Muscle of leg (tissue), 16 donors: ENCODE results near the gene TMPRSS2. TPM values are rescaled to one million over a fixed set of nuclear protein-coding genes. Genes with fewer than 3 reads are reported as not detected.

Experiments used
- DNase-seq: peaks from one replicate; pipeline ENCODE4 v3.0.0; 2013
- H3K27ac ChIP-seq: one replicate; pipeline ENCODE4 v1.5.1; 2013; ENCODE audit warnings: mild to moderate bottlenecking, low read length, control low read depth
- H3K27me3 ChIP-seq: one replicate; pipeline ENCODE4 v1.6.1; 2013; ENCODE audit warnings: low read length; ENCODE audit not compliant: control insufficient read depth, insufficient read depth
- H3K36me3 ChIP-seq: one replicate; pipeline ENCODE4 v1.6.1; 2013; ENCODE audit warnings: low read length; ENCODE audit not compliant: control insufficient read depth, insufficient read depth
- H3K4me1 ChIP-seq: one replicate; pipeline ENCODE4 v1.6.1; 2013; ENCODE audit warnings: low read length; ENCODE audit not compliant: control insufficient read depth, insufficient read depth
- H3K4me3 ChIP-seq: one replicate; pipeline ENCODE4 v1.5.1; 2013; ENCODE audit warnings: low read length, control low read depth
- H3K9me3 ChIP-seq: replicated peaks from 2 replicates; pipeline ENCODE4 v1.6.1; 2013; ENCODE audit warnings: low read depth, low read length; ENCODE audit not compliant: control insufficient read depth
- WGBS: methylation state at CpG from one replicate; pipeline ENCODE4 v1.1.5; 2013; ENCODE audit warnings: missing lambda C conversion rate; ENCODE audit not compliant: insufficient coverage; 5-methylcytosine and 5-hydroxymethylcytosine counted together
- long read RNA-seq, 11 donors: transcript quantifications; one replicate each; lab custom pipeline, GENCODE V29; 2026
- polyA plus RNA-seq, 8 donors: library from polyadenylated mRNA; unstranded; fragments of 120-200 nt; gene quantifications; one replicate each; pipeline versions ENCODE4 v1.2.1 to v1.2.3, GENCODE V29; 2013; ENCODE audit warnings: inconsistent platforms in 1 of 8, low replicate concordance in 1 of 8; ENCODE audit not compliant: insufficient read length in 8 of 8, insufficient read depth in 1 of 8
- total RNA-seq: library from RNA; stranded (reverse); fragments of 120-200 nt; gene quantifications from one replicate; pipeline ENCODE4 v1.2.4, GENCODE V29; 2013

TMPRSS2 gene
- total RNA-seq (not detected), polyA plus RNA-seq (1 to 10 TPM in 1 of 8 donors, under 1 TPM in 4, not detected in 3; 0.07 to 8.7 (median 0.56) TPM)
- long read RNA-seq, donor 1, result 0 reads
- long read RNA-seq, donor 2, result 0 reads
- long read RNA-seq, donor 3, result 0 reads
- long read RNA-seq, donor 4, result 0 reads
- long read RNA-seq, donor 5, result 0 reads
- long read RNA-seq, donor 6, result 0 reads
- long read RNA-seq, donor 7, result 0 reads
- long read RNA-seq, donor 8, result 0 reads
- long read RNA-seq, donor 9, result 0 reads
- long read RNA-seq, donor 10, result 0 reads
- long read RNA-seq, donor 11, result 0 reads

- Histone ChIP-seq H3K4me1 (peaks cover 3% of the 10 kb centered on the region), H3K9me3 (no peaks in the 10 kb centered on the region), H3K4me3 (no peak within 1 kb of the TSS), H3K27ac (no peak within 1 kb of the TSS), H3K27me3 (peaks cover 79% of the 10 kb centered on the region), H3K36me3 (no peaks in the 10 kb centered on the region)
- under 1% methylated on average over 75 of the region's 85 CpGs for WGBS
- DNase-seq, result no peak
Measured at GRCh38 chr21:41507521-41508414, at the start of gene TMPRSS2. TSS of gene TMPRSS2 (minus strand) at chr21:41508158. CDS start at chr21:41498133, 10,025 bp downstream.

DNA sequence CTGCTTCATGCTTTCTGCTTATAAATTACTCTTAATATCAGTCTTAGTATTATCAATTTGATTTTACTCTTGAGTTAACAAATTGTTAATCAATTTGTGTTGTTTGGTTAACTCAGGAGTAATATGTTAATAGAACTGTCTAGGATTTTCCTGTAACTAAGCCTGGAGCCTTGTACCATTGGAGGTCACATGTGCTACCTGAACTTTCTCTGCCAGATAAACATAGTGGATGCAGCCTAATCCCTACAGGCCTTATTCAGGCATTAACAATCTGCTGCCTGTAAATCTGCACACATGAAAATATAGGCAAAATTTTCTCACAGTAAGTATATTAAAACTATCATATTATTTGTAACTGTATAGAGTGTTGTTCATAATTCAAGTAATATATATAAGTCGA is 47.1 kb upstream of the TMPRSS2 start:
- Histone ChIP-seq H3K9me3 (no peaks in the 10 kb centered on the region), H3K4me1 (no peaks in the 10 kb centered on the region), H3K27ac (no peak overlapping the region), H3K4me3 (no peak overlapping the region), H3K36me3 (no peaks in the 10 kb centered on the region), H3K27me3 (peaks cover 7% of the 10 kb centered on the region)
- no CpG with 5 or more reads among the region's 1 CpG for WGBS
- DNase-seq, result no peak

DNA sequence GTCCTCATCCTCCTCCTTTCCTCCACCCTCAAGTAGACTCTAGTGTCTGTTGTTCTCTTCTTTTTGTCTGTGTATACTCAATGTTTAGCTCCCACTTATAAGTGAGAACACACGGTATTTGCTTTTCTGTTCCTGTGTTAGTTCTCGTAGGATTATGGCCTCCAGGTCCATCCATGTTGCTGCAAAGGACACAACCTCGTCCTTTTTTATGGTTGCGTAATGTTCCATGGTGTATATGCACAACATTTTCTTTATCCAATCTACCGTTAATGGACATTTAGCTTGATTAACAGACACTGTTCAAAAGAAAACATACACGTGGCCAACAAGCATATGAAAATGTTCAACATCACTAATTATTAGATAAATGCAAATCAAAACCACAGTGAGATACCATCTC is 44.3 kb upstream of the TMPRSS2 start:
- Histone ChIP-seq H3K4me3 (no peak overlapping the region), H3K36me3 (no peaks in the 10 kb centered on the region), H3K27me3 (peaks cover 8% of the 10 kb centered on the region), H3K9me3 (no peaks in the 10 kb centered on the region), H3K27ac (no peak overlapping the region), H3K4me1 (no peaks in the 10 kb centered on the region)
- 89% methylated on average over 3 of the region's 6 CpGs for WGBS
- no peak for DNase-seq

DNA sequence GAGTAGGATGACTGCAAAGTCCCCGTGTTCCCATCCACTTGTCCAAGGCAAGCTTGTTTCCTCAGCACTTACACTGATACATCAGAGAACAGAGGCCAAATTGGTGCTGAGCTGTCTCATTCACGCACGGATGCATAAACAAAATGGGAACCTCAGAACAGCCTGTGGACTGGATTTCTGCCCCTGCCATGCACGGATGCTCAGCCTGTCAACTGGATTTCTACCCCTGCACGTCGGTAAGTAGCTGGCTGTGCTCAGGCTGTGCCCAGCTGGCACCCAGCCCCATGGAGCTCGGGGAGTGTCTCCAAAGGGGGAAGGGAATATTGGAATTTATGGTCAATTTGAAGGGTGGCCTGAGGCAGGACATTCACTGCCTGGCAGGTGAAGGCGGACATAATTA is 40.8 kb upstream of the TMPRSS2 start:
- no peaks in the 10 kb centered on the region for H3K9me3 ChIP-seq
- WGBS, result 71% methylated on average over 5 of the region's 8 CpGs
- H3K27me3 ChIP-seq, result peaks cover 17% of the 10 kb centered on the region
- DNase-seq, result no peak
- H3K4me3 ChIP-seq, result no peak overlapping the region
- no peaks in the 10 kb centered on the region for H3K4me1 ChIP-seq
- no peaks in the 10 kb centered on the region for H3K36me3 ChIP-seq
- H3K27ac ChIP-seq, result no peak overlapping the region

- Histone ChIP-seq H3K27ac (no peak overlapping the region), H3K27me3 (peaks cover 17% of the 10 kb centered on the region), H3K36me3 (no peaks in the 10 kb centered on the region), H3K4me1 (no peaks in the 10 kb centered on the region), H3K9me3 (no peaks in the 10 kb centered on the region), H3K4me3 (no peak overlapping the region)
- no peak for DNase-seq
- WGBS, result 72% methylated on average over 2 of the region's 3 CpGs
Measured at GRCh38 chr21:41547111-41547510, 39.2 kb upstream of the TMPRSS2 start.

DNA sequence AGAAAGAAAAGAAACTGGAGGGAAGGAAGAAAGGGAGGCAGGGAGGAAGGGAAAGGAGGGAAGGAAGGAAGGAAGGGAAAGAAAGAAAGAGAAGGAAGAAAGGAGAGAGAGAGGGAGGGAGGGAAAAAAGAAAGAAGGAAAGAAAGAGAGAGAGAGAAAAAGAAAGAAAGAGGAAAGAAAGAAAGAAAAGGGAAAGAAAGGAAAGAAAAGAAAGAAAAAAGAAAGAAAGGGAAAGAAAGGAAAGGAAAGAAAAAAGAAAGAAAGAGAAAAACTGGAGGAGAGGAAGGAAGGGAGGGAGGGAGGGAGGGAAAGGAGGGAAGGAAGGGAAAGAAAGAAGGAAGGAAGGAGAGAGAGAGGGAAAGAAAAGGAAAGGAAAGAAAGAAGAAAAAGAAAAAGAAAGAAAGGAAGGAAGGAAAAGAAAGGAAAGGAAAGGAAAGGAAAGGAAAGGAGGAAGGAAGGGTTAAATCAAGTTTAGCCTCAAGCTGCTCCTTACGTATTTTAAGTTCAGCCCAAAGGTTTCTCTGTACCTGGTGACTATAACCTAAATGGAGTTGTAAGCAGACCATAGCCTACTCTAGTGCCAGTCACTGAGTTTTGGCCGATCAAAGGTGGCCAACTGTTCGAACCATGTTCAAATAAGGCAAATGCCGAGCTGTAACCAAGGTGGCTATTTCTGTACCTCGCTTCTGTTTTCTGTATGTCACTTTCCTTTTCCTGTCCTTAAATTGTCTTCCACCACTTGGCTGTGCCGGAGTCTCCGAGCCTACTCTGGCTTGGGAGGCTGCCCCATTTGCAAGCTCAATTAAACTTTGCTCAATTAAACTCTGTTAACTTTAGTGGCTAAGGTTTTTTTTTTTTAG is 37.8 kb upstream of the TMPRSS2 start:
- 63% methylated on average over 5 of the region's 7 CpGs for WGBS

DNA sequence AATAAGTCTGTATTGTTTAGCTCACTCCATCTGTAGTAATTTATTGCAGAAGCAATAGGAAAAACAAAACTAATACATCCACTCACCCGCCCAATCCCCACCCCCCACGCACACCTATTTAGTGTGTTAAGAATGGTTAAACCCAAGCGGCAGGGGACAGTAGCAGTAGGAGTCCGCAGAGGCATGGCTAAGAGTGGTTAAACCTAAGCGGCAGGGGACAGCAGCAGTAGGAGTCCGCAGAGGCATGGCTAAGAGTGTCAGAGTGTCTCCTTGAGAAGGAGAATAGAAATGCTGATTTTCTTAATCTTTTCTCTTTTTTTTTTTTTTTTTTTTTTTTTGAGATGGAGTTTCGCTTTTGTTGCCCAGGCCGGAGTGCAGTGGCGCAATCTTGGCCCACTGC is 34.8 kb upstream of the TMPRSS2 start:
- Histone ChIP-seq H3K4me1 (no peaks in the 10 kb centered on the region), H3K27ac (no peak overlapping the region), H3K4me3 (no peak overlapping the region), H3K9me3 (no peaks in the 10 kb centered on the region), H3K27me3 (peaks cover 19% of the 10 kb centered on the region), H3K36me3 (no peaks in the 10 kb centered on the region)
- DNase-seq, result no peak
- WGBS, result 89% methylated on average over 3 of the region's 9 CpGs

More for the DNA sequence above, 37.8 kb upstream of the TMPRSS2 start:
- no peaks in the 10 kb centered on the region for H3K4me1 ChIP-seq
- H3K36me3 ChIP-seq, result no peaks in the 10 kb centered on the region
- no peak overlapping the region for H3K4me3 ChIP-seq
- H3K9me3 ChIP-seq, result no peaks in the 10 kb centered on the region
- no peak overlapping the region for H3K27ac ChIP-seq
- DNase-seq, result no peak
- peaks cover 17% of the 10 kb centered on the region for H3K27me3 ChIP-seq

DNA sequence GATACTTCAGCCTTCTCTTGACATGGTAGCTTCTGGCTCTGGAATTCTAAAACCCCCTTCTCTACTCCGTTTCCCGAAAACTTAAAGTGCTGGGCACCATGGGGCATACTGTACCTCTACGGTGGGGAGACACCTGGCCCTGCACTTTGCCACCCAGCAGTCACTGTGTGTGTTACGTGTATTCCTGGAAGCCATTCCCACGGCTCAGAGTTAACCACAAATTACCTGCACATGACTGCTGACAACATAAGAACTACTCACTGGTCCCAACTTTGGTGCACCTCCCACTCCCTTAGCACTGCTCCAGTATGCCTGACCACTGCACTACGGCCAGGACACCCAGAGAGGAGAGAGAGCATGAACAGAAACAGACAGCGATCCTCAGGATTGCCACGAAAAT is 29.4 kb upstream of the TMPRSS2 start:
- H3K27me3 ChIP-seq, result peaks cover 10% of the 10 kb centered on the region
- 65% methylated on average over 7 of the region's 8 CpGs for WGBS
- no peaks in the 10 kb centered on the region for H3K4me1 ChIP-seq
- no peaks in the 10 kb centered on the region for H3K9me3 ChIP-seq
- H3K4me3 ChIP-seq, result no peak overlapping the region
- no peak overlapping the region for H3K27ac ChIP-seq
- H3K36me3 ChIP-seq, result no peaks in the 10 kb centered on the region
- no peak for DNase-seq

DNA sequence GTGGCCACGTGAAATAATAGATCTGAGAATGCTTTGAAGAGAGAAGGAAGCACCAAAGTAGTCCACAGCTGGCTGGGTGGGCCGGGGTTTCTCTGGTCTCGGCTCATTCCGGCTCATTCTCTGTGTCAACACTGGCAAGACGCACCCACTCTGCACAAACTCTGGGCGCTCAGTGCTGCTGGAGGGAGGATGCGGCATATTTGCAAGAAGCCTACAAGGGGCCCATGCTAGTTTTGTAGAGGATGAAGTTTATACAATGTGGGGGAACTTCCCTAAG is 28.8 kb upstream of the TMPRSS2 start:
- peaks cover 10% of the 10 kb centered on the region for H3K27me3 ChIP-seq
- H3K4me1 ChIP-seq, result no peaks in the 10 kb centered on the region
- no peak overlapping the region for H3K4me3 ChIP-seq
- DNase-seq, result no peak
- no peaks in the 10 kb centered on the region for H3K36me3 ChIP-seq
- 48% methylated on average over 4 of the region's 7 CpGs for WGBS
- H3K9me3 ChIP-seq, result no peaks in the 10 kb centered on the region
- H3K27ac ChIP-seq, result no peak overlapping the region
